SK-N-SH (cell line): Measurements from ENCODE around the gene ZEB2. TPM values are rescaled to one million over a fixed set of nuclear protein-coding genes. Genes with fewer than 3 reads are reported as not detected.

ENCODE experiments used
- CTCF ChIA-PET: fragments of 300-600, 350-600 bp; formaldehyde crosslinking; extraction: SDS; loops from one replicate; lab custom pipeline; 2021; lab: Yijun Ruan, JAX
- POLR2A ChIA-PET: fragments of 350-600 bp; sonication (Branson Sonifier 250); formaldehyde crosslinking; extraction: SDS; loops from one replicate; lab custom pipeline; 2020; ENCODE audit warnings: antibody characterized with exemption, inconsistent platforms; lab: Yijun Ruan, JAX
- DNase-seq: peaks from one replicate; pipeline ENCODE4 v3.0.0; 2012
- H2AFZ ChIP-seq: fragments of 200-600 bp; sonication (generic); 2 replicates; pipeline ENCODE4 v1.8.1; 2016; ENCODE audit warnings: antibody characterized with exemption, mild to moderate bottlenecking, low read depth
- H3F3A ChIP-seq: fragments of 200-600 bp; sonication (generic); replicated peaks from 2 replicates; pipeline ENCODE3; 2016; ENCODE audit warnings: antibody characterized with exemption, mild to moderate bottlenecking; ENCODE audit not compliant: insufficient read depth
- H3K27ac ChIP-seq, 2 experiments: fragments of 200-500 bp in 1 of 2; fragments of 200-600 bp in 1 of 2; sonication (Bioruptor generic) in 1 of 2; sonication (generic), shearing (Covaris generic) in 1 of 2; 2 replicates each; pipeline versions ENCODE4 v1.5.1 to v1.6.1; 2014 to 2016; ENCODE audit warnings: low read depth in 2 of 2, inconsistent platforms in 1 of 2, low read length in 1 of 2, mild to moderate bottlenecking in 1 of 2, mixed read lengths in 1 of 2
- H3K27me3 ChIP-seq: fragments of 200-600 bp; sonication (generic), shearing (Covaris generic); 2 replicates; pipeline ENCODE4 v1.6.1; 2016; ENCODE audit warnings: mixed run types; ENCODE audit not compliant: insufficient read depth
- H3K36me3 ChIP-seq, 2 experiments: fragments of 200-500 bp in 1 of 2; fragments of 200-600 bp in 1 of 2; sonication (Bioruptor generic) in 1 of 2; sonication (generic) in 1 of 2; replicated peaks in 1 of 2; 2 replicates each; pipeline versions ENCODE3 to v1.5.1; 2014 to 2016; ENCODE audit warnings: low read length in 1 of 2, mild to moderate bottlenecking in 1 of 2; ENCODE audit not compliant: insufficient read depth in 2 of 2, control insufficient read depth in 1 of 2
- H3K4me1 ChIP-seq, 2 experiments: fragments of 200-500 bp in 1 of 2; fragments of 200-600 bp in 1 of 2; sonication (Bioruptor generic) in 1 of 2; sonication (generic), shearing (Covaris generic) in 1 of 2; 2 replicates each; pipeline versions ENCODE4 v1.5.1 to v1.6.1; 2014 to 2016; ENCODE audit warnings: low read depth in 1 of 2, low read length in 1 of 2, mixed run types in 1 of 2; ENCODE audit not compliant: insufficient read depth in 2 of 2, control insufficient read depth in 1 of 2
- H3K4me2 ChIP-seq: fragments of 200-600 bp; sonication (generic), shearing (Covaris generic); 2 replicates; pipeline ENCODE4 v1.6.1; 2017; ENCODE audit warnings: mixed run types
- H3K4me3 ChIP-seq, 2 experiments: fragments of 200-500 bp in 1 of 2; fragments of 200-600 bp in 1 of 2; sonication (Bioruptor generic) in 1 of 2; sonication (generic), shearing (Covaris generic) in 1 of 2; 2 replicates each; pipeline versions ENCODE4 v1.5.1 to v1.8.1; 2014 to 2016; ENCODE audit warnings: low read depth in 2 of 2, inconsistent platforms in 1 of 2, low read length in 1 of 2, mild to moderate bottlenecking in 1 of 2, mixed read lengths in 1 of 2, moderate library complexity in 1 of 2
- H3K79me2 ChIP-seq: fragments of 200-600 bp; sonication (generic); 2 replicates; pipeline ENCODE4 v1.8.1; 2017; ENCODE audit warnings: mild to moderate bottlenecking; ENCODE audit not compliant: insufficient read depth
- H3K9ac ChIP-seq: fragments of 200-600 bp; sonication (generic); 2 replicates; pipeline ENCODE4 v1.6.1; 2017; ENCODE audit warnings: mixed run types
- H3K9me2 ChIP-seq: fragments of 200-600 bp; sonication (generic); 2 replicates; pipeline ENCODE4 v1.6.1; 2017; ENCODE audit warnings: mixed run types
- H3K9me3 ChIP-seq: fragments of 200-600 bp; sonication (generic); 2 replicates; pipeline ENCODE4 v1.6.1; 2017; ENCODE audit warnings: mixed run types, mild to moderate bottlenecking, moderate library complexity
- H4K20me1 ChIP-seq: fragments of 200-600 bp; sonication (generic); 2 replicates; pipeline ENCODE4 v1.6.1; 2017; ENCODE audit warnings: mild to moderate bottlenecking, mixed run types; ENCODE audit not compliant: insufficient read depth
- CHD2 ChIP-seq: fragments of 150-350 bp; IDR thresholded peaks from 2 replicates; pipeline ENCODE4 v1.6.1; 2018; ENCODE audit warnings: low read length; ENCODE audit not compliant: partially characterized antibody
- CTCF ChIP-seq: fragments of 200-600 bp; sonication (generic); IDR thresholded peaks from 2 replicates; pipeline ENCODE4 v1.6.1; 2017; ENCODE audit warnings: antibody characterized with exemption, mild to moderate bottlenecking, moderate library complexity
- ELF1 ChIP-seq: IDR thresholded peaks from 2 replicates; pipeline ENCODE4 v1.4.0; 2012
- FOSL2 ChIP-seq: IDR thresholded peaks from 2 replicates; pipeline ENCODE4 v1.4.0; 2012; ENCODE audit warnings: low read depth, mild to moderate bottlenecking, moderate library complexity, borderline replicate concordance
- FOXM1 ChIP-seq: IDR thresholded peaks from 2 replicates; pipeline ENCODE4 v1.4.0; 2012; ENCODE audit warnings: low read depth, mild to moderate bottlenecking
- GABPA ChIP-seq: IDR thresholded peaks from 2 replicates; pipeline ENCODE4 v1.4.0; 2012; ENCODE audit warnings: low read depth, mild to moderate bottlenecking
- GATA2 ChIP-seq: sonication (generic); formaldehyde crosslinking; IDR thresholded peaks from 2 replicates; pipeline ENCODE4 v1.5.0; 2020; ENCODE audit warnings: mild to moderate bottlenecking, missing genetic modification reagents
- MAX ChIP-seq: IDR thresholded peaks from 2 replicates; pipeline ENCODE4 v1.4.0; 2012; ENCODE audit warnings: low read depth
- MEF2A ChIP-seq: IDR thresholded peaks from 2 replicates; pipeline ENCODE4 v1.4.0; 2012; ENCODE audit warnings: low read depth, borderline replicate concordance
- NFIC ChIP-seq: IDR thresholded peaks from 2 replicates; pipeline ENCODE4 v1.4.0; 2012; ENCODE audit warnings: borderline replicate concordance
- RAD21 ChIP-seq: IDR thresholded peaks from 2 replicates; pipeline ENCODE4 v1.6.1; 2012; ENCODE audit warnings: mild to moderate bottlenecking, low read length
- RCOR1 ChIP-seq: fragments of 150-350 bp; IDR thresholded peaks from 2 replicates; pipeline ENCODE4 v1.6.1; 2017; ENCODE audit warnings: antibody characterized with exemption, low read length
- RFX5 ChIP-seq: IDR thresholded peaks from 2 replicates; pipeline ENCODE4 v1.6.1; 2012; ENCODE audit warnings: mild to moderate bottlenecking, improper control_type of control experiment, low read length
- SIN3A ChIP-seq: IDR thresholded peaks from 2 replicates; pipeline ENCODE4 v1.6.1; 2012; ENCODE audit warnings: low read depth, mild to moderate bottlenecking, low read length, moderate library complexity, borderline replicate concordance
- TAF1 ChIP-seq: IDR thresholded peaks from 2 replicates; pipeline ENCODE4 v1.6.1; 2012; ENCODE audit warnings: low read depth, mild to moderate bottlenecking, low read length, moderate library complexity, borderline replicate concordance
- TEAD4 ChIP-seq: IDR thresholded peaks from 2 replicates; pipeline ENCODE4 v1.4.0; 2012; ENCODE audit warnings: mild to moderate bottlenecking, borderline replicate concordance; ENCODE audit not compliant: insufficient read depth
- USF1 ChIP-seq: IDR thresholded peaks from 2 replicates; pipeline ENCODE4 v1.4.0; 2012; ENCODE audit warnings: low read depth, borderline replicate concordance
- WGBS: methylation state at CpG from one replicate; pipeline ENCODE4 v1.1.6; 2017; ENCODE audit warnings: low lambda C conversion rate; 5-methylcytosine and 5-hydroxymethylcytosine counted together
- polyA plus RNA-seq, 3 experiments: library from polyadenylated mRNA; depleted of rRNA; stranded (reverse); fragments of >200 nt; gene quantifications; 2 replicates each; pipeline ENCODE4 v1.2.3, GENCODE V29; 2012
- TF ChIP-seq, protein P1 (sequence below): IDR thresholded peaks from 2 replicates; pipeline ENCODE4 v1.4.0; 2012; ENCODE audit warnings: low read depth, borderline replicate concordance

Gene ZEB2
- polyA plus RNA-seq, 1 of the 3 experiments (the other 2 are of a cell fraction) = 16.3 TPM

- TF ChIP-seq TEAD4 (no peak), MAX (no peak), CTCF (no peak), FOXM1 (no peak), MEF2A (no peak), SIN3A (no peak), RAD21 (no peak), NFIC (no peak), ELF1 (no peak), CHD2 (no peak), GATA2 (CRISPR knock-in tag) (no peak), RCOR1 (no peak), FOSL2 (no peak), USF1 (no peak)
- TF ChIP-seq, protein P1, sequence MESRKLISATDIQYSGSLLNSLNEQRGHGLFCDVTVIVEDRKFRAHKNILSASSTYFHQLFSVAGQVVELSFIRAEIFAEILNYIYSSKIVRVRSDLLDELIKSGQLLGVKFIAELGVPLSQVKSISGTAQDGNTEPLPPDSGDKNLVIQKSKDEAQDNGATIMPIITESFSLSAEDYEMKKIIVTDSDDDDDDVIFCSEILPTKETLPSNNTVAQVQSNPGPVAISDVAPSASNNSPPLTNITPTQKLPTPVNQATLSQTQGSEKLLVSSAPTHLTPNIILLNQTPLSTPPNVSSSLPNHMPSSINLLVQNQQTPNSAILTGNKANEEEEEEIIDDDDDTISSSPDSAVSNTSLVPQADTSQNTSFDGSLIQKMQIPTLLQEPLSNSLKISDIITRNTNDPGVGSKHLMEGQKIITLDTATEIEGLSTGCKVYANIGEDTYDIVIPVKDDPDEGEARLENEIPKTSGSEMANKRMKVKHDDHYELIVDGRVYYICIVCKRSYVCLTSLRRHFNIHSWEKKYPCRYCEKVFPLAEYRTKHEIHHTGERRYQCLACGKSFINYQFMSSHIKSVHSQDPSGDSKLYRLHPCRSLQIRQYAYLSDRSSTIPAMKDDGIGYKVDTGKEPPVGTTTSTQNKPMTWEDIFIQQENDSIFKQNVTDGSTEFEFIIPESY = no peak
- H3K4me1 ChIP-seq = no peaks in the 10 kb centered on the region
- no peaks in the 10 kb centered on the region for H3K79me2 ChIP-seq
- H4K20me1 ChIP-seq = no peaks in the 10 kb centered on the region
- no peaks in the 10 kb centered on the region for H3K36me3 ChIP-seq
- 84% methylated on average over 3 of the region's 3 CpGs for WGBS
- H3K27ac ChIP-seq = no peak overlapping the region
- no peak for DNase-seq
- H3F3A ChIP-seq = no peaks in the 10 kb centered on the region
- ChIA-PET POLR2A (no interaction called here), CTCF (no interaction called here)
- no peak overlapping the region for H3K4me2 ChIP-seq
- no peak overlapping the region for H3K4me3 ChIP-seq
- no peak overlapping the region for H3K9ac ChIP-seq
- no peaks in the 10 kb centered on the region for H3K9me2 ChIP-seq
- H3K27me3 ChIP-seq = no peaks in the 10 kb centered on the region
- H3K9me3 ChIP-seq = no peaks in the 10 kb centered on the region
- no peak overlapping the region for H2AFZ ChIP-seq
These were observed 170.2 kb downstream of the ZEB2 start for GRCh38 chr2:144349674-144350073.

GRCh38 chr2:144348846-144349245 lies 171.1 kb downstream of the ZEB2 start:
- DNase-seq = no peak
- WGBS = 85% methylated on average over 2 of the region's 2 CpGs
- no peaks in the 10 kb centered on the region for H3K4me1 ChIP-seq
- no peak overlapping the region for H3K9ac ChIP-seq
- H3K36me3 ChIP-seq = no peaks in the 10 kb centered on the region
- no peaks in the 10 kb centered on the region for H3K9me2 ChIP-seq
- H3K79me2 ChIP-seq = no peaks in the 10 kb centered on the region
- TF ChIP-seq SIN3A (no peak), RFX5 (no peak), TAF1 (no peak), MEF2A (no peak), TEAD4 (no peak), GABPA (no peak)
- H2AFZ ChIP-seq = no peak overlapping the region
- H3K4me2 ChIP-seq = no peak overlapping the region
- H4K20me1 ChIP-seq = no peaks in the 10 kb centered on the region
- H3K27me3 ChIP-seq = no peaks in the 10 kb centered on the region
- no peaks in the 10 kb centered on the region for H3K9me3 ChIP-seq
- ChIA-PET CTCF (no interaction called here), POLR2A (no interaction called here)
- H3K4me3 ChIP-seq = no peak overlapping the region
- H3K27ac ChIP-seq = no peak overlapping the region
- no peaks in the 10 kb centered on the region for H3F3A ChIP-seq
